Activated naive CD4-positive, alpha-beta T cell treated with anti-CD3 and anti-CD28 coated beads, Interleukin-2, amount 50 U/mL, for 16 hours (primary cell): ENCODE measurements around the gene HDLBP.

Experiments
- DNase-seq: peaks from one replicate; pipeline ENCODE4 v3.0.0-alpha.2; 2020

Gene HDLBP

DNA sequence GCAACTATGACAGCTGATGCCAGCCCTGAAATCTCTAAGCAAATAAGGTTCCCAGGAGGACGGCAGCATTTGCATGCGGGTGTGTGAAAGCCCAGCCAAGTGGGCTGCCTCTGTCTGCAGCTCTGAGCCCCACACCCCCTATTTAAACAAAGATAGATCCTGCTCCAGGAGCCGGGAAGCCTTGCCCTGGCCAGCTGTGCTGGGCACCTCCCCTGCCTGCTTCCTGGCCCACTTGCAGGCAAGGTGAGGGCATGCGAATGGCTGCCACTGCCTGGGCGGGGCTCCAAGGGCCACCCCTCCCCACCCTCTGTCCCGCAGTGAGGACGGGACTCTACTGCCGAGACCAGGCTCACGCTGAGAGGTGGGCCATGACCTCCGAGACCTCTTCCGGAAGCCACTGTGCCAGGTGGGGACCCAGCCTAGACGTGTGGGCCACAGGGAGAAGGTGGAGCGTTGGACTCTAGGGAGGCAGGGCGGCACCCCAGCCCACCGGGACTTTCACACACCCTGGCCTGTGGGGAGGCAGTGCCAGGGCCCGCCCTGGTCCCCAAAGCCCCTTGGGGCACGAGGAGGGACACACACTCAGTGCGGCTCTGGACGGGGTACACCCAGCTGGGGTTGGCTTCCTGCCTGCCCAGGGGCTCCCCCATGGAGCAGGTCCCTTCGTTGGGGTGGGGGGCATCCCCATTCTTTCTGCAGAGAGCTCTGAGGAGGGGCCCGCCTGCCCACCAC, 126.9 kb downstream of the HDLBP start, which contains the start of gene ANO7:
TSS of gene ANO7 (plus strand) at position 317 of the 732 bp plus-strand sequence. CDS start 1,387 bp downstream, outside the sequence.
- DNase-seq: no peak

DNA sequence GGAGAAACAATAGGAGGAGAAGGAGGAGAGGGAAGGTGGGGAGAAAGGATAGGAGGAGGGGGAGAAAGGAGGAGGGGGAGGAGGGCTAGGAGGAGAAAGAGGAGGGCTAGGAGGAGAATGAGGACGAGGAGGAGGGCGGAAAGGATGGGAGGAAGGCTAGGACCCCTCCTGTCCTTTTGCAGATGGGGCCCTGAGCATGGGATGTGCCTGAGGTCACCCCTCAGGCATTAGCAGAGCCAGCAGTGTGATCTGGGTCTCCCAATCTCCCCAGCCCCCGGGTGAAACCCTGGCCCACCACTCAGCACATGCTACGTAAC, 127.6 kb downstream of the HDLBP start:
- DNase-seq: no peak

DNA sequence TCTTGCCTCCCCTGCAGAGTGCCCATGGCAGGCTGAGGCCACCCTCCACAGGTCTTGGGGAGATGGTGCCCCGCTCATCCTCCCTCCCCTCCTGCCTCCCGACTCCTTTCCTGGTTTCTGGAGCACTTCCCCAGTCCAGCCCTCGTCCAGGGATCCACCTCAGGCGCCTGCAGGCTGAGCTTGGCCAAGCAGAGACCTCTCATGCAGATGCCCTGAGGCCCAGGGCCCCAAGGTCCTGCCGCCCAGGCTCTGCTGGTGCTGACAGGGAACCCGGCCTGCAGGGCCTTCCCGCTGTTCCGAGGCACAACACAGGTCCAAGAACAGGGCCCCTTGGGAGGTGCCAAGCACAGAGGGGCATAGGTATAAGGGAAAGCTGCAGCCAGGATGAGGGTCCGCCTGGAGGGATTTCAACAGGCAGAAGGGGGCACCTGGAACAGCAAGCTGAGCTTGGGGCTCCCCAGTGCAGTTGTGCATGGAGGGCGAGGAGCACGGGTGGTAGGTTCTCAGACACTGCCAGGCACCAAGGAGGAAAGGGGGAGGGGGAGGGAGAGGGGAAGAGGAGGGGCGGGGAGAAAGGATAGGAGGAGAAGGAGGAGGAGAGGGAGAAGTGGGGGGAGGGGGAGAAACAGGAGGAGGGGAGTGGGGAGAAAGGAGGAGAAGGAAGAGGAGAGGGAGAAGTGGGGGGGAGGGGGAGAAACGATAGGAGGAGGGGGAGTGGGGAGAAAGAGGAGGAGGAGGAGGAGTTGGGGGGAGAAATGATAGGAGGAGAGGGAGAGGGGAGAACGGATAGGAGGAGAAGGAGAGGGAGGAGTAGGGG, 128.2 kb downstream of the HDLBP start:
- no peak for DNase-seq

DNA sequence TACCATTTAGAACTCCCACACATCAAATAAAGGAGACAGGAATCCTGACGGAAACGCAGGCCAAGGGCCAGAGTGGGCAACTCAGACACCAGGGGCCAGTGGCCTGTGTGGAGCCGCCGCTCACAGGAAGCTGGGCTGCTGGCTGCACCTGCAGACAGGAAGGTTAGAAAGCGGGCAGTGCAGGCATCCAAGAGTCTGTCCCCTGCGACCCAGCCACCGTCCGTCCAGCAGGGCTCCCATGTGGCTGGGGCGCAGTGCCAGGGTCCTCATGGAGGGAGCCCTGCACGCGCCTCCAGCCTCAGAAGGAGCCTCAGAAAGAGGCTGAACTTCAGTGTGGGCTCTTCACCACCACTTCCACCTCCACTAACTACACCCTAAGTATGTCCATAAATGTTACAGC, 129.5 kb downstream of the HDLBP start:
- DNase-seq: no peak

DNA sequence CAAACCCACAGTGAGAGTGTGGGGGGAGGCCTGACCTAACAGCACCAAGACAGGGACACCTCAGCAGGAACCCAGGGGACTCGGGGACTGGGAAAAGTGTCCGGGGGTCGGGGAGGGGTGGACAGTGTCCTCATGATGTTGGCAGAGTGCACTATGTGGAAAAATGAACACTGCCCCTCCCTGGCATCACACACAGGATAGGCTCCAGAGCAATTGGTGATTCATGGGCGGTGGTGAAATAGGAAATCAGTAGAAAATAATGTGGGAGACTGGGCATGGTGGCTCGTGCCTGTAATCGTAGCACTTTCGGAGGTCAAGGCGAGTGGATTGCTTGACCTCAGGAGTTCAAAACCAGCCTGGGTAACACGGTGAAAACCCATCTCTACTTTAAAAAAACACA, 130.6 kb downstream of the HDLBP start:
- DNase-seq: no peak

DNA sequence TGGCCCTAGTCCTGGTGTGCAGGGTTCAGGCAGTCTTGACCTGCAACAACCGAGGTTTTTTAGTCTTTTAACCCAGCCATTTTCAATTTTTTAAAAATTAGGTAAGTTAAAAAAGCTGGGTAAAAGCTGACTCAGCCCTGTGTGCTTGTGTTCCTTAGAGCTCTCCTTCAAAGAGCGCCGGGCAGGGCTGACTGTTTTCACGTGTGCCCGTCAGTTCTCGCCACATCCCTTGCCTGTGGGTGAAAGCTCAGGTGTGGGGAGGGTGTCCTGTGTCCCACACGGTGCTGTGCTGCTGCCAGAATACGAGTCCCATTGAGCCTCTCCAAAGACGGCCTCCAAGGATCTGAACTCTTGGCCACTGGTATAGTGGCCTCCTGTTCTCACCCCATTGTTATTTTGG, 132.3 kb downstream of the HDLBP start:
- DNase-seq: no peak

DNA sequence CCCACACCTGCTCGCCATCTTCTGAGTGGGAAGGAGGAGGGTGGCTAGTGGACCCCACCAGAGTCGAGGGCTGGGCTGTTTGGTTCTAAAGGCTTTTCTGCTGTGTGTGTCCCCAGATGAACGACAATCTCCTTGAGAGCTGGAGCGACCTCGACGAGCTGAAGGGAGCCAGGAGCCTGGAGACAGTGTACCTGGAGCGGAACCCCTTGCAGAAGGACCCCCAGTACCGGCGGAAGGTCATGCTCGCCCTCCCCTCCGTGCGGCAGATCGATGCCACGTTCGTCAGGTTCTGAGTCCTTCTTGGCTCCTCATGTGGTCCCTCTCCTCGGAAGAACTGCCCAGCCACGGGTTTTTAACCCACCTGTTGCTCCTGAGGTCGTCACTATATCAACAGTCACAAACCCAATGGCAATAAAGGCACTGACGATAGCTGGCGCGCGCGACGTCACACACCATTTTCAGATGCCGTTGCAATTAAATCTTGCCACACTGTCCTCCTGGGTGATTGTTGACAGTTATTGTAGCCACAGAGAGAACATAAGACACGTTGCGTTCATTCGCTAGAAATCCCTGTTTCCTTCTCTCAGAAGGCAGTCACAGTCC, 132.8 kb downstream of the HDLBP start:
- no peak for DNase-seq

DNA sequence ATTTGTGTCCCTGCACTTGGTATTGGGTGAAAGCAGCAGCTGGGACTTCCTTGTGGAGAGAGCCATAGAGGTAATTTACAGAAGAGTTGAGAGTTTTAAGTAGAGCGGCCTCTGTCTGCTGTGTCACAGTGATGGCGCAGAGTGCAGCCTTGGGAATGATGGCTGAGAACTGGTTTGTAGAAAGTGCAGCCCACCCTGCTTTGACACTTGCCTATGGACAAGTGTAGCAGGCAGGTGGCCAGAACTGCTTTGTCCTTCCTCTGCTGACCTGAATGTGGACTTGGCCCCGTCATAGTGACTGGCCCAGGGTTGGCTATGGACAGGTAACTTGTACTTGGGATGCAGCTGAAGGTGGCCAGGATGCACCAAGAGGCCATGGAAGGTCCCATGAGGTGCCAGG, 133.3 kb downstream of the HDLBP start:
- DNase-seq: no peak

DNA sequence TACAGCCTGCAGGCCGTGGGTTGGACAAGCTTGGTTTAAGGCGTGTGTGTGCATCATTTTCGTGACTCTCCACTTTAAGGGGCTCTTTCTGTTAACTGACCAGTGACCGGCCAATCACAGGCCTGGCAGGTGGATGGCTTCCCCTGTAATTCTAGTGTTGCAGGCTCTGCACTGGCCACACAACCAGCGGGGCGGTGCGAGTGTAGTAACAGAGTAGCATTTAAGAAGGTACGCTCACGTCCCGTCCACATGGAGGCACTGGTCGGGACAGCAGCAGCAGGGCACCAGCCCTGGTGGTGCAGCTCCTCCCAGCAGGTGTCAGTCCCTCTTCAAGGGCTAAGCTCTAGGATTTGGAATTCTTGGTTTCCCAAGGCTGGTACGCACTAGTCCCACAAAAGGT, 135.0 kb downstream of the HDLBP start:
- DNase-seq: no peak

DNA sequence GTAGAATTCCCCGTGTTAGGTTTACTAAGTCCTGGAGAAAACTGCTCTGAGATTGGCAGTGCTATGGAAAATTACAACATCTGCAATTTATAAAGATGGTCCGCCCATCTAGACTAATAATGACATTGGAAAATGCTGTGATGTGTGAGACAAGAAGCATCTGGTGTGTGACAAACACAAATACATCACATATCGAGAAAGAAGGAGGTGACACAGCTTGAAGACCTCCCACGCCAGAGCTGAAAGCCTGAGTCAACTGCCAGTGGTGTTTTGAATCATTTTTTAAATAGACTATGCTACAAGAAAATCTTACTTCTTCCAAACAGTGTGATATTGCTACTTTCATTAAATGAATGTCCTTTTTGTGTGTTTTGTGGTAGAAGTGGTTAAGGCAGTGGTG, 135.6 kb downstream of the HDLBP start:
- DNase-seq: no peak

DNA sequence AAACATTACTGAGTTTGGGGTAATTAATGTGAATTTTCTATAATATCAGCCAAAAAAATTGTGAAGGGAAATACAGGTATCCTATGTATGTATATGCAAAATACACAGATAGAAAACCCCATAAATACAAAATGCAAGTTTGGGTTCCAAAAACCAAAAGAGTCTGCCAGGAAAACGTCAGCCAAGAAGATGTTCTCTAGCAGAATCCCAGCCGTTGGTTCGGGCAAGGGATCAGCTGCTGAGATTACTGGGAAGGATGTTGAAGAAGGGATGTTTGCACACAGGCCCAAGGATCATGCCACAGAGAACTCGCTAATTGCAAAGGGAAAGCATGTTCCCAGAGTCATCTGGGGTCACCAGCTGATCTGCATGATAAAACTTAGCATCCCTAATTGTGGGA, 136.5 kb downstream of the HDLBP start:
- no peak for DNase-seq

DNA sequence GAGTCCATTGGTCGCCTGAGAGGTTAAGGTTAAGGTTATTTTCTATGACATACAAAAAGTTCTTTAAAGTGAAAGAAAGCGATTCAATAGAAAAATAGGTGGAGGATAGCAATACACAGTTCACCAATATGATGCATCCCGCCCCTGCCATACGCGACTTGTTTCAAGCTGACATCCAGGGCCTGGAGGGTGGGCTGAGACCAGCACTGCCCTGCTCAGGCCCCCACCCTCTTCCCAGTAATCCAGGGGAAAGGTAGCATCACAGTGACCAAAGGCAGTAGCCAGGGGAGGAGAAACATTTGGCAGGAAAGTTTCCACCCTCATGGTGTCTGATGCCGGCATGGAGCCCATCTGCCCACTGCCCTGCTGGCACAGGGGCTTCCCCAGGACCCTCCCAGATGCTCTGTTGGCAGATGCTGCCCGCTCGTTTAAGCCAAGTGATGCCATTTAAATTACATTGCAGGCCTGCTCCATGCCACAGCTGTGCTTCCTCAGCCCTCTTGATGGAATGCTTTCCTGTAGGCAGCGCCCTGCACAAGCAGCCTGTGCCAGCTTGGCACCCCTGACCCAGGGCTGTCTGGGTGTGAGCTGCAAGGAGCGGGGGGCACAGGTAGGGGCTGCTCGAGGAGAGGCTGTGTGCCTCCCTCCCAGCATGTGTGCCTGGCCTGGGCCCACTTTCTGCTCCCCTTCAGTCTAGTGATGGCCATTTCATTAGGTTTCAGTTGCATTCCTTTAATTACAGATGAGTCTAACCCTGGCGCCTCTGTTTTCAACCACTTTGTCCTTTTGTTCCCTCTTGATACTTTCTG, 137.7 kb downstream of the HDLBP start:
- DNase-seq: no peak
